H54 (cell line): ENCODE results near the gene SPRR3.
A peak's percentile ranks its signal among the peaks of the same experiment; 100 is the strongest.
"Not testable (repeated sequence)": the region's sequence is repeated elsewhere in the genome, so short reads cannot be mapped to it uniquely, and the experiment has no call there.

ENCODE experiments used
- DNase-seq: peaks from one replicate; pipeline ENCODE4 v3.0.0; 2011; ENCODE audit warnings: low spot score, mixed read lengths; ENCODE audit not compliant: insufficient read length
- FAIRE-seq: peaks from 3 replicates; lab custom pipeline; 2011; peaks lifted over from hg19 to GRCh38; lab: Jason Lieb, UNC
- POLR2A ChIP-seq: IDR thresholded peaks from 2 replicates; pipeline ENCODE4 v1.6.1; 2011; ENCODE audit warnings: low read depth, mild to moderate bottlenecking, low read length

Gene SPRR3

GRCh38 chr1:152998476-152998875 lies 3.1 kb upstream of the SPRR3 start:
- FAIRE-seq, result no peak

GRCh38 chr1:152999818-153000217 lies 1.7 kb upstream of the SPRR3 start:
- no peak for TF ChIP-seq POLR2A
- FAIRE-seq (no peak), DNase-seq (no peak)

More at GRCh38 chr1:152998476-152998875, 3.1 kb upstream of the SPRR3 start:
- no peak for TF ChIP-seq POLR2A
- no peak for DNase-seq

- TF ChIP-seq POLR2A, result no peak
- FAIRE-seq (no peak), DNase-seq (no peak)
Observed at GRCh38 chr1:153000294-153000693, 1.3 kb upstream of the SPRR3 start.

GRCh38 chr1:153011235-153011758 lies 9.7 kb downstream of the SPRR3 start:
- FAIRE-seq, DNase-seq: not testable (repeated sequence)

GRCh38 chr1:153021829-153022228 lies 20.3 kb downstream of the SPRR3 start:
- not testable (repeated sequence) for DNase-seq, FAIRE-seq

- not testable (repeated sequence) for DNase-seq, FAIRE-seq
Observed at GRCh38 chr1:153022340-153022739, 20.8 kb downstream of the SPRR3 start.

GRCh38 chr1:153023109-153023508 lies 21.6 kb downstream of the SPRR3 start:
- DNase-seq, result no peak
- no peak for FAIRE-seq
- no peak for TF ChIP-seq POLR2A

- TF ChIP-seq POLR2A, result no peak
- DNase-seq (no peak), FAIRE-seq (no peak)
Observed at GRCh38 chr1:153024413-153024812, 22.9 kb downstream of the SPRR3 start.

- FAIRE-seq (no peak), DNase-seq (no peak)
- TF ChIP-seq POLR2A, result no peak
Observed at GRCh38 chr1:153025797-153026196, 24.2 kb downstream of the SPRR3 start.

GRCh38 chr1:153028766-153029165 lies 27.2 kb downstream of the SPRR3 start:
- DNase-seq (no peak), FAIRE-seq (no peak)
- TF ChIP-seq POLR2A, result no peak

GRCh38 chr1:153030895-153031294 lies 29.3 kb downstream of the SPRR3 start, which contains the start of gene SPRR1B:
TSS of gene SPRR1B (plus strand) at chr1:153031203. CDS start at chr1:153032346, 1,143 bp downstream.
- FAIRE-seq, result no peak
- DNase-seq, result no peak
- no peak for TF ChIP-seq POLR2A

- no peak for FAIRE-seq
- TF ChIP-seq POLR2A, result no peak
- no peak for DNase-seq
Observed at GRCh38 chr1:153032073-153032472, 30.5 kb downstream of the SPRR3 start.

GRCh38 chr1:153032677-153033308 lies 31.2 kb downstream of the SPRR3 start:
- DNase-seq, result peak; percentile 21
- no peak for TF ChIP-seq POLR2A
- peak; percentile 15 for FAIRE-seq

GRCh38 chr1:153035211-153035610 lies 33.7 kb downstream of the SPRR3 start:
- TF ChIP-seq POLR2A, result no peak
- FAIRE-seq, result no peak
- no peak for DNase-seq

- TF ChIP-seq POLR2A, result no peak
- DNase-seq, result no peak
- no peak for FAIRE-seq
Observed at GRCh38 chr1:153040950-153041631, 39.5 kb downstream of the SPRR3 start, which contains the start of gene SPRR2D. TSS of gene SPRR2D (minus strand) at chr1:153041120. CDS start at chr1:153040346, 774 bp downstream.
